ENCODE results near the gene SHISAL2A. TPM values are rescaled to one million over a fixed set of nuclear protein-coding genes. Genes with fewer than 3 reads are reported as not detected.

Gene SHISAL2A
- total and polyA plus RNA-seq, 2 of the 8 experiments (the other 6 are each of a cell fraction or from before 2014, with no cell fraction given), result 0.74 to 2.1 TPM

DNA sequence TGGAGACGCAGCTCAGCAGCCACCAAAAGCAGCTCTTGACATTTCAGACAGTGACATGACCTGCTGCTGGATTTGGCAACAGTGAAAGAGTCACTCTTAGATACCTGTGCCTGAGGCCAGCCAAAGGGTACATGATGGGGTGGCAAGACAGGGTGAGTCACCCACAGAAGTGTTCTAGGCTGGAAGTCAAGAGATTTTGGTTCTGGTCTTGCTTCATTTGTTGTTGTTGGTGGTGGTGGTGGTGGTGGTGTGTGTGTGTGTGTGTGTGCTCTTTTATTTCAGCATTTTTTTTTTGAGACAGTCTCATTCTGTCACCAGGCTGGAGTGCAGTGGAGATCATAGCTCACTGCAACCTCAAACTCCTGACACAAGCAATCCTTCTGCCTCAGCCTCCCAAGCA is 25.8 kb downstream of the SHISAL2A start:
- CTCF ChIA-PET (ENCODE audit: partially characterized antibody), result interaction anchor here (0.6 to 2.2 kb wide), 8 partner anchors 9 to 831 kb away, joined by 3 to 6 read pairs (median 3); no protein-coding TSS in a partner anchor
- no peak overlapping the region for H2BK5ac ChIP-seq (ENCODE audit: low read depth, low read length)
- H3K36me3 ChIP-seq (ENCODE audit: control insufficient read depth in 2 of 4, insufficient read depth in 4 of 4, low read length in 3 of 4), result no peaks in the 10 kb centered on the region
- H3K23me2 ChIP-seq (ENCODE audit: low read depth, low read length), result no peaks in the 10 kb centered on the region
- no peak overlapping the region for H3K56ac ChIP-seq (replicated peaks; ENCODE audit: insufficient read length, low read depth, low read length)
- H3K18ac ChIP-seq (ENCODE audit: extremely low read depth, low read length), result no peak overlapping the region
- no peak overlapping the region for H3K23ac ChIP-seq (ENCODE audit: insufficient read length)
- H3K27me3 ChIP-seq (replicated peaks in 1 of 4; ENCODE audit: control insufficient read depth in 3 of 4, extremely low read depth in 1 of 4, insufficient read depth in 3 of 4, low read length in 3 of 4), result no peaks in the 10 kb centered on the region
- TF ChIP-seq HDAC2 (IDR thresholded peaks at IDR 0.05; ENCODE audit: borderline replicate concordance in 1 of 2, low read depth in 2 of 2, low read length in 2 of 2), result no peak
- no peak for TF ChIP-seq TAF1 (IDR thresholded peaks at IDR 0.05; ENCODE audit: low read depth, low read length)
- no peak for TF ChIP-seq EGR1 (IDR thresholded peaks at IDR 0.05; ENCODE audit: borderline replicate concordance, low read depth, low read length)
- H3K4me3 ChIP-seq (ENCODE audit: extremely low read depth in 1 of 4, insufficient read depth in 2 of 4, low read depth in 3 of 4, low read length in 4 of 4), result no peak overlapping the region
- peaks cover 7 to 22% (median 17%) of the 10 kb centered on the region in 4 experiments for H3K4me1 ChIP-seq (replicated peaks in 1 of 4; ENCODE audit: control insufficient read depth in 3 of 4, insufficient read depth in 4 of 4, low read length in 3 of 4)
- no peak for DNase-seq (ENCODE audit: low read depth in 1 of 2, low spot score in 2 of 2)
- H4K20me1 ChIP-seq (replicated peaks in 1 of 2; ENCODE audit: control insufficient read depth in 1 of 2, insufficient read depth in 2 of 2, low read length in 2 of 2), result no peaks in the 10 kb centered on the region
- H3K9me3 ChIP-seq (ENCODE audit: insufficient read depth in 2 of 2, low read depth in 1 of 2, low read length in 1 of 2), result no peaks in the 10 kb centered on the region
- H3K4ac ChIP-seq (replicated peaks; ENCODE audit: insufficient read length, low read depth, low read length), result no peak overlapping the region
- peak overlapping the region; percentile 58; the same call in 1 of the 2 replicates for H4K8ac ChIP-seq (ENCODE audit: extremely low read depth, insufficient read depth, low read length)
- 0 out of 2 replicates have a peak overlapping the region, but pooled peaks have one; percentile 48 for H2BK20ac ChIP-seq (ENCODE audit: low read length)
- H2BK12ac ChIP-seq (ENCODE audit: low read depth, low read length), result peak overlapping the region; percentile 51; the same call in 1 of the 2 replicates
- WGBS, 2 experiments (ENCODE audit: extremely low coverage in 1 of 2, insufficient coverage in 1 of 2, insufficient read length in 1 of 2, insufficient replicate concordance in 2 of 2, low coverage in 1 of 2, low lambda C conversion rate in 2 of 2, missing lambda C conversion rate in 1 of 2), result 89% methylated on average over 1 of the region's 1 CpG; no CpG with 5 or more reads in 1 of the 2 experiments
- POLR2A ChIA-PET (ENCODE audit: partially characterized antibody), result interaction anchor here (1.8 kb wide), 1 partner anchor 10 kb away, joined by 9 read pairs; no protein-coding TSS in a partner anchor
- peak overlapping the region; percentile 61; the same call in 1 of the 2 replicates for H2BK15ac ChIP-seq (ENCODE audit: low read length)
- no peak overlapping the region for H2AK5ac ChIP-seq (ENCODE audit: low read depth, low read length)
- no peak overlapping the region for H4K91ac ChIP-seq (replicated peaks; ENCODE audit: insufficient read length, low read length)
- H3K9ac ChIP-seq (replicated peaks in 1 of 4; ENCODE audit: extremely low read depth in 1 of 4, low read depth in 3 of 4, low read length in 3 of 4), result no peak overlapping the region
- no peak overlapping the region for H3K27ac ChIP-seq (ENCODE audit: low read depth, low read length)
- H2AFZ ChIP-seq (ENCODE audit: low read length), result no peak overlapping the region
- no peak overlapping the region for H2BK120ac ChIP-seq (replicated peaks; ENCODE audit: low read depth, low read length)
- H3K14ac ChIP-seq (ENCODE audit: insufficient read length), result no peak overlapping the region
- no peaks in the 10 kb centered on the region for H3K79me2 ChIP-seq (ENCODE audit: control insufficient read depth in 1 of 2, insufficient read depth in 2 of 2, low read length in 2 of 2)
- H3K79me1 ChIP-seq (ENCODE audit: low read depth, low read length), result no peaks in the 10 kb centered on the region
- no peak for FAIRE-seq
- no peak overlapping the region for H4K5ac ChIP-seq (ENCODE audit: insufficient read length, low read depth, low read length)
- no peak overlapping the region for H3K4me2 ChIP-seq (ENCODE audit: insufficient read depth in 1 of 2, low read depth in 2 of 2, low read length in 2 of 2)

Measured in H1 (cell line).